SJSA1 (cell line): ENCODE measurements around the gene CRYM. TPM values are rescaled to one million over a fixed set of nuclear protein-coding genes. Genes with fewer than 3 reads are reported as not detected.

Source experiments
- DNase-seq, 2 experiments: peaks; one replicate each; pipeline ENCODE4 v3.0.0-alpha.2; 2015 to 2020; ENCODE audit warnings: low spot score in 2 of 2, low read depth in 1 of 2
- H3K27ac ChIP-seq: fragments of 250-450 bp; sonication (Bioruptor Pico); 2 replicates; pipeline ENCODE4 v1.5.1; 2020; ENCODE audit warnings: mild to moderate bottlenecking, moderate library complexity
- H3K27me3 ChIP-seq: fragments of 250-450 bp; sonication (Bioruptor Pico); replicated peaks from 2 replicates; pipeline ENCODE4 v1.5.1; 2020; ENCODE audit warnings: mild to moderate bottlenecking, moderate library complexity
- H3K36me3 ChIP-seq: fragments of 250-450 bp; sonication (Bioruptor Pico); 2 replicates; pipeline ENCODE4 v1.5.1; 2020; ENCODE audit warnings: mild to moderate bottlenecking
- H3K4me1 ChIP-seq: fragments of 250-450 bp; sonication (Bioruptor Pico); replicated peaks from 2 replicates; pipeline ENCODE4 v1.6.1; 2021; ENCODE audit warnings: mild to moderate bottlenecking
- H3K4me3 ChIP-seq: fragments of 250-450 bp; sonication (Bioruptor Pico); 2 replicates; pipeline ENCODE4 v1.5.1; 2020; ENCODE audit warnings: mild to moderate bottlenecking
- H3K9me3 ChIP-seq: fragments of 250-450 bp; sonication (Bioruptor Pico); replicated peaks from 2 replicates; pipeline ENCODE4 v1.5.1; 2020; ENCODE audit warnings: mild to moderate bottlenecking
- total RNA-seq: library from RNA; depleted of rRNA; stranded (reverse); fragments of >200 nt; shearing (Covaris generic); gene quantifications from 2 replicates; pipeline ENCODE4 v1.2.3, GENCODE V29; 2014; rRNA removed

Gene CRYM
- total RNA-seq, 1 experiment from 2014 or later: not detected

DNA sequence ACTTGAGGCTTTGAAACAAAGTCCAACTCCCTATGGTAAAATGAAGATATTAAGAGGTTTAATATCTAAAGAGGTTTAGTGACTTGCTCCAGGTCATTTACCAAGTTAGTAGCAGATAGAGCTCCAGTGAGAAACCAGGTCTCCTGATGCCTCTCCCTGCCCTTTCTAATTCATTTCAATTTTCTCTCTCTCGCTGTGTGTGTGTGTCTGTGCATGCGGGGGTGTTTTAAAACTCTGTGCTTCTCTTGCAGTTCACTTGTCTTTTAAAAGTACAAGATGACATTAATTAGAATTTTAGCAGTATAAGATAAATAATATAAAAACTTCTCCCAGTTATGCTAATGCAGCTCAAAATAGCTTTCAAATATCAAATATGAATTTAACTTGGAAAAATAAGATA, 58.5 kb downstream of the CRYM start:
- DNase-seq: no peak
- H3K27me3 ChIP-seq: peaks cover 21% of the 10 kb centered on the region
- H3K36me3 ChIP-seq: no peaks in the 10 kb centered on the region
- H3K9me3 ChIP-seq: no peaks in the 10 kb centered on the region
- no peaks in the 10 kb centered on the region for H3K4me1 ChIP-seq
- H3K27ac ChIP-seq: no peak overlapping the region
- H3K4me3 ChIP-seq: no peak overlapping the region

DNA sequence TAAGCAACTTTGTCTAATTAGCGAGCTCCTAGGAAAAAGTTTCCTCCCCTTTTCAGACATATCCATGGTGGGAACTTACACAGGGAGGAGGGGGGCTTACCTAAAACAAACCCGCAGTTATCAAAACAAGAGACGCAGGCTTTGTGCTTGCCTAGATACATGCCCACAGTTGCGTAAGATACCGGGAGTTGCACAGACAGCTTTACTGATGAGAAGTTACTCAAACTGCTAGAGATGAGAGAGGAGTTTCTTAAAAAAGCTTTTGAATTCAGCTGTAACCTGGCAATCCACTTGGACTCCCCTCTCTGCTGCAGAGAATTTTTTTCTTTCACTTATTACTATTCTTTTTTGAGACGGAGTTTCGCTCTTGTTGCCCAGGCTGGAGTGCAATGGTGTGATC, 59.9 kb downstream of the CRYM start:
- Histone ChIP-seq H3K4me1 (no peaks in the 10 kb centered on the region), H3K27me3 (peaks cover 21% of the 10 kb centered on the region), H3K36me3 (no peaks in the 10 kb centered on the region), H3K27ac (no peak overlapping the region), H3K9me3 (no peaks in the 10 kb centered on the region), H3K4me3 (no peak overlapping the region)
- no peak for DNase-seq

DNA sequence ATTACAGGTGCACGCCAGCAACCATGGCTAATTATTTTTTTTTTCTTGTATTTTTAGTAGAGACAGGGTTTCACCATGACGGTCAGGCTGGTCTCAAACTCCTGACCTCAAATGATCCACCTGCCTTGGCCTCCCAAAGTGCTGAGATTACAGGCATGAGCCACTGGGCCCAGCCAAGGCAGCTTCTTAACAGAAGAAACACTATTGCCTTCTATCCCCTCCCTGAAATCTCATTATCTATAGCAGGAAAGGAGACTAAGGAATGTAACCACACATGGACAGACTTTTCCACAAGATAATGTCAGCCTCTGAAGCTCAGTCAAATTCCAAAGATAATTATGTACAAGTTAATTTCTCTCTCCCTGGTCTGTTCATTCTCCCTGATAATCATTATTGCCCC, 61.0 kb downstream of the CRYM start:
- no peaks in the 10 kb centered on the region for H3K4me1 ChIP-seq
- H3K9me3 ChIP-seq: no peaks in the 10 kb centered on the region
- no peaks in the 10 kb centered on the region for H3K36me3 ChIP-seq
- H3K27ac ChIP-seq: no peak overlapping the region
- DNase-seq: no peak
- H3K27me3 ChIP-seq: peaks cover 15% of the 10 kb centered on the region
- no peak overlapping the region for H3K4me3 ChIP-seq

DNA sequence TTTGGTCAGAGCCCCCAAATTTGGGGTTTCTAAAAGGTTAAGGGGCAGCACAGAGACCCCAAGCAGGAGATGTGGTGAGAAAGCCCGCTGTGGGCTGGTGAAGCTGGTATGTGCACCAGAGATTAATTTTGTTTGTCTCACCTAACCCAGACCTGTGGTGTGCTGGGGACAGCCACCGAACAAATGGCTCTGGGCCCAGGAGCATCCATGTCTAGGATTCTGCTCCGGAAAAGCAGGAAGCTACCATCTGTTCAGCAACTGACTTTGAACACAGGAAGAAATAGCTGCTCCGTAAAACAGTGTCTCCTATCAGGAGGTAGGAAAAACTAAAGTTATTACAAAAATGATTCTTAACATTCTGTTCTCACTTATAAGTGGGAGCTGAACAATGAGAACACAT, 64.0 kb downstream of the CRYM start:
- H3K27ac ChIP-seq: no peak overlapping the region
- no peaks in the 10 kb centered on the region for H3K36me3 ChIP-seq
- H3K9me3 ChIP-seq: no peaks in the 10 kb centered on the region
- no peaks in the 10 kb centered on the region for H3K4me1 ChIP-seq
- DNase-seq: no peak
- no peak overlapping the region for H3K4me3 ChIP-seq
- H3K27me3 ChIP-seq: 0 out of 2 replicates have a peak, but pooled peaks cover 4% of the 10 kb centered on the region

DNA sequence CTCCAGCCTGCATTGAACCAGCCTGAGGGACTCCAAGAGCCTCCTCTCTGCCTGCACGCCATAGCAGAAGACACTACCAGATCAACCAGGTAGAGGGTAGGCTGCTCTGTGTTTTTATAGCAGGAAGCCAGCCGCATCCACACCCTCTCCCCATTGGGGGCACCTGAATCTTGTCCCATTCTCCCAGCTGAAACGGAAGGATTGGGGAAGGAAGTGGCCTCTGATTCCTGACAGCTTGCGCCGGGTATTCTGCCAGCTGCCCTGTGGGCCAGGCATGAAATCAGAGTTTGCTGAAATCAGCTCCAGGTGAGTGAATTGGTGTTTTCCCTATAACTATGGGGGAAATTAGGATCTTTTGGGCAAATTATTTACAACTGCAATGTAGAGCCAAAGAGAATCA, 66.6 kb downstream of the CRYM start, which contains the start of gene ZP2:
ZP2 (minus strand) TSS at position 89 of the 400 bp plus-strand sequence; CDS start at position 62, 27 bp downstream.
- Histone ChIP-seq H3K27ac (no peak within 1 kb of the TSS), H3K27me3 (0 out of 2 replicates have a peak, but pooled peaks cover 4% of the 10 kb centered on the region), H3K4me1 (no peaks in the 10 kb centered on the region), H3K36me3 (no peaks in the 10 kb centered on the region), H3K4me3 (no peak within 1 kb of the TSS), H3K9me3 (no peaks in the 10 kb centered on the region)
- DNase-seq: no peak

Other genes with a start within 250 kb of the CRYM start
- 0.03 TPM in 1 of 2 replicates, not detected in the other for gene DNAH3, start 127.4 kb downstream of the CRYM start, total RNA-seq
- 12.2 and 33.5 TPM in 2 replicates for gene LDAF1, start 119.6 kb downstream of the CRYM start, total RNA-seq
- gene ZP2, start 66.7 kb downstream of the CRYM start, total RNA-seq: not detected in 2 replicates
- not detected in 2 replicates for gene ANKS4B, start 44.6 kb downstream of the CRYM start, total RNA-seq